ENCODE data around the gene LGR6.
"Not testable (repeated sequence)": the region's sequence is repeated elsewhere in the genome, so short reads cannot be mapped to it uniquely, and the experiment has no call there.

LGR6 gene

DNA sequence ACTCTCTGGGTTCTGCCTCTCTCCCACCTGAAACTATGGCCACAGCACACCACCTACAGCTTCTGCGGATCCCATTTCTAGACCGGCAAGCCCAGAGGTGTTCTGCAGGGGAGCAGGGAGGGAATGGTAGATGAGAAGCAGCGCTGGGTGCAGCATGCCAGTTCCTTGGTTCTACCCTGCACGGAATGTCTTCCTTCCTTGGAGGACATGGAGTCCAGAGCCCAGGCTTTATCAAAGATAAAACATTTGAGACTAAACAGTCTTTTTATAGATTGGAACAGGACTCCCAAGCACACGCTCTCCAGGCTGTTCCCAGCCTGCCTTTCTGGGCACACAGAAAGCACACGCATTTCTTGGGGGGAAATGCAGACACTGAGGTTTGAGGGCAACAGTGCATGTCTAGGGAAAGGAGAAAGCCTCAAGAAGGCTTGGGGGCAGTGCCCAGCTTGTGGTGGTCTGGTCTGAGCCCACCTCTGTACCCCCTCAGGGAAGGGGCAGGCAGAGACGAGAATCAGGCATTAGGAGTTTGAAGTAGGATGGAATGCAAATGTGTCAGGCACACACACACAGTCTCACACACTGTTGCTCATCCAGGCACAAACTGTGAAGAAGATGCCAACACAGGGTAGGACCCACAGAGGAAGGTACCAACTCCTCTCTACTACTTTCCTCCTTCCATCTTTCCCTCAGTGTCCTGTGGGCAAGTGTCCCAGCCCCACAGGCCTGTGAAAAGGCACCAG lies 29.7 kb downstream of the LGR6 start:
- no peak for DNase-seq (ENCODE audit: low spot score)

GRCh38 chr1:202224453-202224852 lies 30.9 kb downstream of the LGR6 start:
- DNase-seq (ENCODE audit: low spot score), result no peak

DNA sequence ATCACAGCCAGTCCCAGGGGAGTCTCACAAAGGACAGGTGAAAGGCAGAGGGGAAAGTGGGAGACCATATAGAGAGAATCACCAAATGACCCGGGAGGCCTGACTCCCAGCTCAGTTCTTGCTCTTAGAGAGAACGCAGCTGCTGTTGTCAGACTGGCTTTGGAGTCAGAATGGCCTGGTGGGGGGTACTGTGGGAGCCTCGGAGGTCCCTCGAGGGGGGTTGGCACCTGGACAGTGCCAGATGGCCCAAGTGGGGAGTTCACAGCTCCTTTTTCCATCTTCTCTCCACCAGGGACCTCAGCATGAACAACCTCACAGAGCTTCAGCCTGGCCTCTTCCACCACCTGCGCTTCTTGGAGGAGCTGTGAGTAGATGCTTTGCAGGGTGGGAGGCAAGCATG lies 31.5 kb downstream of the LGR6 start:
- no peak for DNase-seq (ENCODE audit: low spot score)

DNA sequence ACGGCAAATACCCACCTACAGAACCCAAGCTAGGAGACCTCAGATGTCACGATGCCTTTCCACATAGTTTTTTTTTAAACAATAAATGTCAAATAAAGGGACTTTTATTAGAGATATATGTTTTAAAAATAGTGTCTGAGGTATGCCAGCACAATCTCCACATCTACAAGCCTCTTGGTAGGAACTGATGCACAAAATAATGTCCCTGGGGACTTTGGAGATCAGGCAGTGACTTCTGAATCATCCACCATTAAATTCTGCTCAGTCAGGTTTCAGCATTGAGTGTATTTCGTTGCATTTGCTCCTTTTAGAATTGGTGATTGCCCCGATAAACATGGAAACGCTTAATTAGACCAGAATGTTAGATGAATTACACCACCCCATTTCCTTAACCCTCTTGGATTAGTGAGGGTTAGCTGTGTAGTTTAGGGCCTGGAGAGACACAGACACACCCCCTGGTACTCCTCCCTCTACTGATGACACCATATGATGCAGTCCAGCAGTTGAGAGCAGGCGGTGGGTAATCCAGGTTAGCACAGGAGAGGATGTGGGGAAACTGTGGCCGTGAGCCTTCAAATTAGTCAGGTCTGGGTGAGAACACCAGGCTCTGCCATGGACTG lies 33.6 kb downstream of the LGR6 start:
- no peak for DNase-seq (ENCODE audit: low spot score)

DNA sequence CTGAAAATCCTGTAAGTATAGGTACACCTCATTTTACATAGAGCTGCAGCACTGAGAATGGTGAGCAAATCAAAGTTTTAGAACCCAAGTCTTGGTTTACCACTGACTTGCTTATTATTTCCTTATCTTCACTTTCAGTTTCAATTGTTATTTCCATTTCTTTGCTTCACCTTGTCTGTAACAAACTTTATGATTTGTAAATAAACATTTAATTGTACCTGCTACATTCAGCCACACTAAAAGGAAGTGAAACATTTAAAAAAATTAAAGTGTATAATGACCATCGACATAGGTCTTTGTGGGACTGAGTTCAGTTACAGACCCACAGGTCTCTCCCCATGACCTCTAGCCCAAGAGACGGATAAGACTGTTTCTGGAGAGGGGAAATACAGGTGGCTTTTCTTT lies 34.4 kb downstream of the LGR6 start:
- DNase-seq (ENCODE audit: low spot score), result no peak

DNA sequence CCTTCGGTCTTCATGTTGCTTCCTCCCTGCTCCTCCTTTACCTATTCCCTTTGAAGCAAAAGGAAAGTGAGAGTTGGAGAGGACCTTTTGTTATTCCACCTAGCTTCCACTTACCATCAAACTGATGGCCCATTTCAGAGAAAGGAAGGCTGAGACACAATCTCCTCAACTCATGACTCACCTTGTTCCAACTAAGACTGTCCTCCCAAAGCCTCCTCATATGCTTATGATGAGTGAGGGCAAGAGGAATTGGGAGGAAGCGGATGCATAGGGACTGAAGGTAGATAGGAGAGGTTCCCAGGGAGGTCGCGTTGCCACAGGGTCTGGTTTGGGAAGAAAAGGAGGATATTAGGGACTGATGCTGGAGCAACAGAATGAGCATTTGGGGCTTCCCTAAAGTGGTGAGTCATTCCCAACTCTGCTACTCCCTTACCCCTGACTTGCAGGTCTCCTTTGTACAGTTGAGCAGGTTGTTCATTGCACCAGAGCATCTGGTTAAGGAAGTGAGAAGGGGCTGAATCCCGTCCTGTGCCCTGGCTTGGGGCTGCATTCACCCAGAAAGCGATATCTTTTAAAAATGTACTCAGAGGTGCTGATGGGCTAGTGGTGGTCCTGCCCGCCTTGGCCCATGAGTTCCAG lies 35.0 kb downstream of the LGR6 start:
- DNase-seq (ENCODE audit: low spot score), result no peak

DNA sequence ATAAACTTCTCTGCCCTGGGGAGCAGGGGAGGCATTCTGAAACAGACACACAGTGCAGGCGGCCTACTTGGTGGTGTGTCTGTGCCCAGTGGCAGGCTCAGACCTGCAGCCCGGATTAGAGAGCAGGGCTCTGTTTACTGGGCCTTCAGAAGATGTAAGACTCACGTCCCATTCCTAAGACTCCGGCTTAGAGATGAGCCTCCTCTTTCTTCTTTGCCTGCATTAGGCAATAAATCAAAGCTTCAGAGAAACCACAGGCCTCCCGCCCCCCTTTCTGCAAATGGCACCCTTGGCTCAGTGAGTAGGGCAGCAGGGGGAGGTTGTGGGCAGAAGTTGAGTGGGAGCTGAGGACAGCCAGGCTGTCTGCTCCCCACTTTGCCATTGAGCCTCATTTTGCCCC lies 35.8 kb downstream of the LGR6 start:
- DNase-seq (ENCODE audit: low spot score), result no peak

GRCh38 chr1:202230061-202230938 lies 36.7 kb downstream of the LGR6 start:
- DNase-seq (ENCODE audit: low spot score), result no peak

- no peak for DNase-seq (ENCODE audit: low spot score)
Measured at GRCh38 chr1:202230939-202231645, 37.5 kb downstream of the LGR6 start.

- no peak for DNase-seq (ENCODE audit: low spot score)
Measured at GRCh38 chr1:202233171-202233570, 39.6 kb downstream of the LGR6 start.

- DNase-seq (ENCODE audit: low spot score), result no peak
Measured at GRCh38 chr1:202233804-202234203, 40.2 kb downstream of the LGR6 start.

GRCh38 chr1:202234331-202235002 lies 40.9 kb downstream of the LGR6 start:
- DNase-seq (ENCODE audit: low spot score), result peak; percentile 51

DNA sequence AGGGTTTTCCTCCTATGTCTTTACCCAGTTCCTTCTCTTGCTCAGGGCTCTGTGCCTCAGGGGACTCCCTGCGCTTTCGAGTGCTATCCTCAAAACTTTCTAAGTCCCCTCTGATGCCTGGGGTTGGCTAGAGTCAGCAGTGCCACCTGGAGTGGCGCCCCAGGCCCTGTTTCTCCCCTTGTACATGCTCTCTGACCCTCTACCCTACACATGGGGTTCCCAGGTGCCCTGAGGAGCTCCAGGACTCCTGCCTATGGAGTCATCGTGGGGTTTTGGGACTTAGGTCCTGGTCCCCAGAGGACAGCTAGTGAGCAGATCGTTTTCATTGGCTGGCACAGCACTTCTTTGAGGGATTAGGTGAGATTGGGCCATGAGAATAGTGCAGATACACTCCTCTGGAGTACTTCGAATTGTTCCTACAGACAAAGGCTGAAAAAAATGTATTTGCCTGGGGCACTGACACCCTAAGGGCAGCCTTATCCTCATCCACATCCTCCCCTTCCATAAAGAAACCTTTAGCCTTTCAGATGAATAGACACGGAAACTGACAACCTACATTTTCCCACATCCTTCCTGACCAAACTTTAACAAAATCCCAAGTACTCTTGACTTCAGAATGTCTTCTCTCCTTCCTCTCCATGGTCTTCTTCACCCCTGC lies 41.5 kb downstream of the LGR6 start:
- no peak for DNase-seq (ENCODE audit: low spot score)

DNA sequence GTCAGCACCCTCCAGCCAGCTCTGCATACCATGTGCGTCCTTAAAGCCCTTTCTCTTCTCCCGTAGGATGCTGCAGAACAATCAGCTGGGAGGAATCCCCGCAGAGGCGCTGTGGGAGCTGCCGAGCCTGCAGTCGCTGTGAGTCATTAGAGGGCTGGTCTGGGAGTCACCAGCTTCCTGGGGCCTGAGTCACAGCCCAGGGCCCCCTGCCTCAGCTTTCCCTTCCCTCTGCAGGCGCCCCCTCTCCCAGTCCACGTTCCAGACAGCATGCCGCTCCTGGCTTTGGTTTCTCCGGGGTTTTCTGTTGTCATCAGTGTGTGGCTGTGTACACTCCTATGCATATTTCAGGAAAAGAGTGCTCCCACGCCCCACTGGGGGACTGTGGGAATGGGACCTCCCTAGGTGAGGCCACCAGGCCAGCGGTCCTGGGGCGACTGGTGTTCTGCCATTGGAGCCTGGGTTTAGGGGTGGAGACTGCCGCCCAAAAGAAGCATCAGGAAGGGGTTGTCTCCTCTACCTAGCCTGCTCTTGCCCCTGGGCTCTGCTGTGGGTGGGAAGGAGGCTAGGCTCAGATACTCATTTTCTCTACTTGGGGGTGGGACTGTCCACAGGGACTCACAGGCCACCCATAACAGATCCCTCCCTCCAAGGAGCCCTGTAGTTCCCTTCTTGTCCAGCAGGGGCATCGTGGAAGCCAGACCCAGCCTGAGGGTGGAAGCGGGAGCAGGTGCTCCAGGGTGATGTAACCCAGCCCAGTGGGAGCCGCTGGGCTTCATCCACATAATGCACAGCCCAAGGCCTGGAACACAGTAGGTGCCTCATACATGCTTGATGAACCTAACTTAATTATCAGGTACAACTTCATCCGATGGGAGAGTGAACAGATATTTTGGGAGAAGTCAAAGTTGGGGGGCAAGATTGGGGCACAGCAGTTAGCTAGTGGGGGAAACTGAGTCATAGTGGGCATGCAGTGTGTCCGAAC lies 42.5 kb downstream of the LGR6 start:
- peak; percentile 97 for DNase-seq (ENCODE audit: low spot score)

DNA sequence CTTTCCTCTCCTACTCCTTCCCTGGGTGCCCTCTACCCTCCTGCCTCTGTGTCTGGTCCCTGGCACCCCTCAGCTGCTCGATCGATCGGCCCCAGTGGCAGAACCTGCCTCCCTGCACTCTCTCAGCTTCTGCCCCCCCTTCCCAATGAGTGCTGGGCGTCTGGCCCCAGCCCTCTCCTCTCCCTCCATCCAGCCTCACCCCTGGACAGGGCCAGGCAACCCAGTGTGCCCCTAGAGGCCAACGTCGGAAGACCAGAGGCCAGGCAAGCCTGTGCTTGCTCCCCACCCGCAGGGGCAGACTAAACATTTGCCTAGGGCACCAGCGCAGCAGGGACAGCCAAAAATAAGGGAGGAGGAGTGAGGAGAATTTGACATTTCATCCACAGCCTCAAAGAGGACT lies 43.5 kb downstream of the LGR6 start:
- peak; percentile 58 for DNase-seq (ENCODE audit: low spot score)

GRCh38 chr1:202238914-202239313 lies 45.3 kb downstream of the LGR6 start:
- no peak for DNase-seq (ENCODE audit: low spot score)

DNA sequence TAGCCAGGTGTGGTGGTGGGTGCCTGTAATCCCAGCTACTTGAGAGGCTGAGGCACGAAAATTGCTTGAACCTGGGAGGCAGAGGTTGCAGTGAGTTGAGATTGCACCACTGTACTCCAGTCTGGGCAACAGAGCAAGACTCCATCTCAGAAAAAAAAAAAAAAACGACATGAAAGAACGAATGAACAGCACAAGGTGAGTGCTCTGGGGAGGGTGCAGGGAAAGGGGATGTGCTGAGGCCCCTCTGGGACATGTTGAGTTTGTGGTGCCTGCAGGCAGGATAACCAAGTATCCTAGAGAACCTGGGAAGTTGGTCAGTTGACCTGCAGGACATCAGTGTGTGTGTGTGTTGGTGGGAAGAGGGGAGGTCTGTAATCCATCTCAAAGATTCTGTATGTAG lies 46.6 kb downstream of the LGR6 start:
- not testable (repeated sequence) for DNase-seq (ENCODE audit: low spot score)

GRCh38 chr1:202240956-202241355 lies 47.4 kb downstream of the LGR6 start:
- DNase-seq (ENCODE audit: low spot score), result no peak

- DNase-seq (ENCODE audit: low spot score), result no peak
Measured at GRCh38 chr1:202241376-202242079, 47.9 kb downstream of the LGR6 start.
